NCI-H2107 treated with DMSO at 0.1 percent for 48 hours (cell line): Measurements from ENCODE around the gene FGF12.

Experiments
- DNase-seq: peaks from one replicate; lab custom pipeline; 2025; ENCODE audit not compliant: unreplicated experiment; lab: John Stamatoyannopoulos, UW

The FGF12 gene

DNA sequence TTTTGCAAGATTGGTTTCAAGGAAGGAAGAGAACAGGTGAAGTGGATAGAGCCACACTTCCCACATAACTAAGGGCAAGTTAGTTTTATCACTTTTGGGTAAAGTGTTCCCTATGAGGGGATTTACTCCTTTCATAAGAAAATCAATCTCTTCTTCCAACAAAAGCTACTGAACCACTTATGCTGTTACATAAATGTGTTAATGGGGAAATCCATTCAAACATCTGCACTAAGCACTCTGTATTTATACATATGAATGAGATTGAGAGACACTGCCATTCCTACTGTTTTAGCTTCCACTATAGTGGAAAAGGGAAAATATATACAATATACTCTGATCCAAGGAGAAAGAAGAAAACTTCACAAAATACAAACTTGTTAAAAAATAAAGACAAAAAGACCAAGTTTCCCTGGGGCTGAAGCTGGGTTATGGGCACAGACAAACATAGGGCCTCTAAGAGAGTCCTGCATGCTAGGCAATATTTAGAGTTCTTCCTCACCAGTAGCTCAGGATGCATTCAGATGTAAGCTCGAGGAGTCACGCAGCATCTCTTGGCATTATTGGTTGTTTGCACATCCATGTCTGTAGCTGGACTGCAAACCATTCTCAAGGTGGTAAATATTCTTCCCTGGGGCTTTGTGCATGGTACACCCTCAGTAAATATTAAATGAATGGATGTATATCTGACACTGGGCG is 454.2 kb downstream of the FGF12 start:
- DNase-seq: no peak

DNA sequence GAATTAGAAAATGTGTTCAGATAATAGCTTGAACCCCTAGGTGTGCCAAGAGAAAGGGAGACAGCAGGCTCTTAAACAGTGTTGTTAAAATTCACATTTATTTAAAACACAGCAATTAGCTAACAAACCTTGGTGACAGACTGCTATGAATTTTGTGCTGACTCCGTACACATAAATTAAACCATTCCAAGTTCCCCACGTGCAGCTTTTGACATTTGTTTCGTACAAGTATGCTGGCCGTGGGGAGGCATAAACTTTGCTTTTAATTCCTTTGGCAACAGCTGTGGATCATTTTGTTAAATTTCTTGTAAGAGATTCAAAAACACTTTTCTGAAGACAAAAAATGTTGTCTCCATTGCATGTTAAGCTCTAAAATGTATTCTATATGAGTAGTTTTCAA is 465.3 kb downstream of the FGF12 start:
- DNase-seq: no peak

DNA sequence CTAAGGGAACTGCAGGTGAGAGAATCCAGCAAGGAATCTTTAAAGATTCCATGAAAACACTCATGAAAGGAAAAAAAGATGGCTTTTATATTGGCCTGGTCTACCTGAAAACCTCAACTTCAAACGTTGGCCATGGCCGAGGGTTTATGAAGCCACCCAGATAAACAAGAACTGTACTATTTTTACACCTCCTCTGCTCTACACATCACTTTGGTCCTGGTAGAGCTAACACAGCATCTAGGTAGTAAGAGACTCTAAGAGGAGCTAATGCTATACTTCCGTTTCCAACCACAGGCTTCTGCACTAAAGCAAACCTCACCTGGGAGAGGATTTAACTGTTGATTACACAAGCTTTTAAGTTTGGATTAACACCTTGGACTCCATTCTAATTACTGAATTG is 466.2 kb downstream of the FGF12 start:
- DNase-seq: no peak

DNA sequence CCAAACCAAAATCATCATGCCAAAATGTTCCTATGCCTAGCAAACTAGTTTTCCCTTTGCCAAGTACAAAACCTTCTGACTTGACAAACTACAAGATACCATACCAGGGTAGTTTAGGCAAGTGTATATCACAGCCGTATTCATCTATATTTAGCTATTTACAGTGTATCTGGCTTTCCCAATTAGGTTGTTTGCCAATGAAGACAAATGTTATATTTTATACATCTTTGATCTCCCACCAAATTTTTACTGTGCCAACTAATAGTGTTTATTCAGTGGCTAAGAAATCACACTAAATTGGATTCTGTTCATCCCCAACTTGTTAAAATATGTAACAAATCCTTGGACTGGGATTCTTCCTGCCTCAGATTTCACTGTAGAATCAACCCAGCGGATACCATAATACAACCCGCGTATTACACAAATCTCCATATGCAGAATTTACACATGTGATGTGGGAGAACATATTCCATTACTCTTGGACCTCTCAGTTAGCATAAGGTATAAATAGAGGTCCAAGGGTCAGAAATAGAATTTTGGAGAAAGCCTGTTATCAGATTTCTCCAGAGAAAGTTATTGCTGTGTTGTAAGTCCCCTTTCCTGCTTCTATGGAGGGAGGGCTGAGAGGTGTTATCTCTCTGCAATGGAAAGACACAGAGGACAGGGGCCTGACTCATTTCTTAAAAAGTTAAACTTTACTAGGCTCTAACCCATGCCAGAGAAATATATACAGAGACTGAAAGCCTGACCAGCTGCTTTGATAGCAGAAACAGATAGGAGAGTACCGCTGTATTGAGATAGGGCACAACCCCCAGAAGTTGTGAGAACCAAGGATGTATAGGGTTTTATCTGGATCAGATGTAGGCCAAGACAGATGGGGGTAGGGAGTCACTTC is 467.0 kb downstream of the FGF12 start:
- DNase-seq: no peak

DNA sequence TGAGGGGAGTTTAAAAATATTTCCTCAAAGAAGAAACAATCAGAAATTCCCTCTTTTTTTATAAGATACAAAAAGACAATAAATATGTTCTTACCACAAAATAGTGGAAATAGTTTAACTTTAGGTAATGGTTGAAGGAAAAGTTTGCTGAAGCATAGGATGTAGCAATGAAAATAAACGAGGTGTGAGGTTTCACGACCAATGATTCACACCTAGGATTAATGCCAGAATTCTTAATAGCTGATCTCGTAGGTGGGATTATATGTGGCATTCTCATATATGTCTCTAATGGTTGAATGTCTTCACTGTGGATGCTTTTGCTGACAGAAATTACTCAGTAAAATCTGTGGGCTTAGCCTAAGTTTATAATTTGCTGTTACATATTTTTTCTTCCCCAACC is 467.7 kb downstream of the FGF12 start:
- DNase-seq: no peak

DNA sequence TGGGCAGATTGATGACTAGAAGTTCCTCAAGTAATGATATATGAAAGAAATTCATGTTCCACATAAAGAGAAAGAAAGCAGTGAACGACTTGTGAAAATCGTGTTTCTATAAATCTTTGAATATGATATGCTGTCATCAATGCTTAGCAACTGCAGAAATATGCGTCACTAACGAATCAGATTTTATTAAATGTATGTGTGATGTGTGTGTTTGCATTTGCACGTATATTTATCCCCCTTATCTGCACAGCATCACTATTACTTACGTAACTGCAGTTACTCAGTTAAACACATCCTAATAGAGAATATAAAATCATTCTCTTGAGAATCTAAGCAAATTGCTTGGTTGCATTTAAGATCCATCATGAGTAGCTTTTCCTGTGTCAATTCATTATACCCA is 468.6 kb downstream of the FGF12 start:
- DNase-seq: no peak

DNA sequence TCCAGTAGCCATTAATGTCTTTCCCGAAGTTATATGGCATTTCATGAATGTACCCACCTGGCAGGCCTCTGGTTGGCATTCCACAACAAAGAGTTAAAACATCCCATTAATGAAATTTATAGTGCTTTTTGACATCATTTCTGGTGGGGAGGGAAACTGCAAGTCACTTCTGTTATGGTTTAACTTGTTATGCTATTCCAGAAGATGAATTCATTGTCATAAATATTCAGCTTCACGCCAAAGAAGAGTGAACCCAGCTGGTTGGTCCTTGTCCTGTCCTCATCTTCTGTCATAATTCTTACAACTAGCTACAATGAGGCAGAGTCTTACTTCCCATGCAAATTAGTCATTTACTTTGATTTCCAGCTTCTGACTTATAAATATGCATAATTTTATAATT is 471.5 kb downstream of the FGF12 start:
- DNase-seq: no peak

DNA sequence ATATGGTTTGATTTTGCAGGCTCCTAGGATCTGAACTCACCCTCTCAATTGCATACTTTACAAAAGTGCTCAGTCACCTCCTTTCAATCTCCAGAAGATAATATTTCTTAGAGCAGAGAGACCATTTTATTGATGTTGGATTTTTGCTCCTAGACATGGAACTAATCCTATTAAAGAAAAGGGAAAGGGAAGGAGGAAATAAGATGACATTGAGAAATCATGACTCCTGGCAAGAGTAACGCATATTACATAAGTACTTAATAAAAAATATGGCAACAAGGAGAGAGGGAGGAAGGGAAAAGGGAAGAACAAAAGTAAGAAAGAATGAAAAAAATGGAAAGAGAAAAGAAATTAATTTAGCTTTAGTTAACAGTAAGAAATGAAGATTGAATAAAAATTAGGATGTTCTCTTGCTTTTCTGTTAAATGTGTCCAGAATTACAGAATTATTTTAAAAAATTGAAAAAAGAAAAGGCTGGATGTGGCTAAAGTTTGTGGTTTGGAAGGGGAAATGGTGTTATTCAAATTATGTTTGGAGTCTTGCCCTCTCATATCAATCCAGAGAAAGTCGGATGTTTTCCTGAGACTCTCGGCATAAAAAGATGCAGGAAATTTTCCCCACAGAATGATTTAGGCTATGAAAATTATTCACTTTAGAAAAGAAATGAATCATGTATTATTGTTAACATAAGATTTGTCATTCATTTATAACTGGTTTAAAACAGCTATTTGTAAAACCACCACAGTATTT is 474.0 kb downstream of the FGF12 start:
- DNase-seq: no peak

DNA sequence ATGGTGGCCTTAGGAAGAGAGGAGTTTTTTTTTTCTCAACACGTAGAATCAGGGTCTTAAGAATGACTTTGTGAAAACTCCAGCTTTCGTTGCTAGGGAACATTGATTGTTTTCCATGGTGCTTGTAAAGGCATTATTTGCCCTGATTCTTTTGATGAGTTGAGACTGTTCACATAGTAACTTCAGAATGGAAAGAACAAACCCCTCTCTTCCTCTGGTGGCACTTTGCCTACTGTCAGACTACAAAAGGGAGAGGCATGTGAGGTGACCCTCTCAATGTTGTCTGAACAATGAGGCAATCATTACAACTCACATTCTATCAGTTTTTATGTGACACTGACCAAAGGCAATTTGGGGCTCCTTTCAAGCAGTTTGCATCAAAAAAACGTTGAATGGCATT is 477.8 kb downstream of the FGF12 start:
- DNase-seq: no peak

DNA sequence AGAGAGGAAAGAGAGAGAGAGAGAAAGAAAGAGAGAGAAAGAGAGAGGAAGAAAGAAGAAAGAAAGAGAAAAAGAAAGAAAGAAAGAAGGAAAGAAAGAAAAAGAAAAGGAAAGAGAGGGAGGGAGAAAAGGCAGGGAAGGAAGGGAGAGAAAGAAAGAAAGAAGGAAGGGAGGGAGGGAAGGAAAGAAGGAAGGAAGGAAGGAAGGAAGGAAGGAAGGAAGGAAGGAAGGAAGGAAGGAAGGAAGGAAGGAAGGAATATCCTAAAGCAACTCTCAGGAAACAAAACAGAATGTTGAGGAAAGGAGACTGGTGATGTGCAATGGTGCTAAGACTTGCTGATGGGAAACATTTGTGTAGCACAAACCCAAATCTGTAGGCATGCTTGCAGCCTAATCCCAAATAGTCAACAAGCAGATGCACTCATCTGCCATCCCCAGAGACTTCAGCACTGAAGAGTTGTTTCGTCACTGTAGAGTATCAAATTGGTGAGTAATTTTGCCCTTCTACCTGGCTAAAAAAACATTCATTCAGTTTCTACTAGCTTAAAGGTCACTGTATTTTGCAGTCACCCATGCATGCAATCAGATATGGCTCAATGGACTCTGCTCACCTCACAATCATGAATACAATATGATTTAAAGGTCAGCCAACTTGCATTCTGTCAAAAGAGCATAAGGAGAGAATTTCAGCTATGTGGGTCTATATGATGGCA is 480.3 kb downstream of the FGF12 start:
- DNase-seq: peak; percentile 53

DNA sequence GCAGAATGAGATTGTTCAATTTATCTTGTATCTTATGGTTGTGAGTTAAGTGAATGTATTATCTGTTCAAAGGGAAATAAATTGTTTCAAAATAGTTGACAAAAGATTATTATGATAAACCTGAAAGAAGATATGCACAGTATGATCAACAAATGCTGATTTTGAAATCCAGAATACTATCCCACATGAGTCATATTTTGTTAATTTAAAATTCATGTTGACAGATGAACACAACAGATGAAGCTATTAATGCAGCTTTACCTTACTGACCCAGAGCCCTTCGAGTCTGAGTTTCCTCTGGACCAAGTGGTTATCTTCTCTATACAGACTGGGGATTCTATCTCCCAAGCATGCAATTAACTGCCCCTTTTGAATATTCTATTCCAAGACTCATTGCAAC is 482.8 kb downstream of the FGF12 start:
- DNase-seq: no peak

DNA sequence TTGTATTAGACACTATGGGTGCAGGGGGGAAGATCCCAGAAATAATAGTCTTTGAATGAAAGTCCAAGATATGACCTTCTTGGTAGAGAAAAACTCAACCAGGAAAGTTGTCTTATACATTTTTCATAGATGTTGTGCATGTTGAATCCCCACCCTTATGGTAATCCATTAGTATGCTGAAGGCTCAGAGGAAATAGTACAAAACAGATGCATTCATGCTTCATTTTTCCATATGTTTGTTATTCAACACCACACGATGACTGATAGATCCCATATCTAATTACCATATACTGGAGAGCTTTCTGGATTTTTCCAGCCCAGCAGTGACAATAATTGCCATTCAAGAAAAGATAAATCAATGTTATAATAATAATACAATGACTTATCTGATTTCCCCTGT is 487.4 kb downstream of the FGF12 start:
- no peak for DNase-seq

DNA sequence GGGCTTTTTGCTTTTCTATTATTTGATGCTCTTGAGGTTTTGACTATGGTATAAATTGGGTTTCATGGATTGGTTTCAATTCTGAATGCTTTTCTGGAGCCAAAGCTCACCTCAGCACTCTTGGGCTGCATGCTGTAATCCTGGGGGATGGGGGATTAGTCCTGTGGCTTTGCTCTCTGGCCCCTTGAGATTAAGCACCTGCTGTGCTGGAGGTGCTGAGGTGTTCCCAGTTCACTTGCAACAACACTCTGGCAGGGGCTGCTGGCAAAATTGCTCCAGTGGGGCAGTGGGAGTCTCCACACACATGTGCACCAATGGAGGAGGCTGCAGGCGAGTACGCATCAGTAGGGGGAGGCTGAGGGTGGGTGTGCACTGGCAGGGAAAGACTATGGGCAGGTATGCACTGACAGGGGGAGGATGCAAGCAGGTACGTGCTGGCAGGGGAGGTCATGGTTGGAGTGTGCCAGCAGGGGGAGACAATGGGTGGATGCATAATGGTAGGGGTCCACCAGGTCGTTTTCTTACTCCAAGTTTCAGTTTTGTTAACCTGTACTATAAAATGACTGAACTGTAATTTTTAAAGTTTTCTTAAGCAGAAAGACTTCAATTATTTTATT is 489.2 kb downstream of the FGF12 start:
- DNase-seq: no peak

DNA sequence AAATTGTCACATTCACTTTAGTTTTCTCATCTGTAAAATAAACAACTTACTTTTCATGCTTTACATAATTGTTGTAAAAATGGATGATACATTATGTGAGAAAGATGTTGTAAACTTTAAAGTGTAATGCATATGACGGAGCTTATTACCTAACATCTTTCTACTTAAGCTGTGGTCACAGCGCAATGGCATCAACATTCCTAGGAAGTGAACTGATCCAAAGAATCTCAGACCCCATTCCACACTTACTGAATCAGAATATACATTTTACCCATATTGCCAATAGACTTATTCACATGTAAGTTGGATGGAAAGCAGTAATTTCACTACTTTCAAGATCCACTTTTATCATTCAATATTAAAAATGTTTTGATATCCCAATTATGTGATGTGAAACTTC is 497.5 kb downstream of the FGF12 start:
- no peak for DNase-seq

DNA sequence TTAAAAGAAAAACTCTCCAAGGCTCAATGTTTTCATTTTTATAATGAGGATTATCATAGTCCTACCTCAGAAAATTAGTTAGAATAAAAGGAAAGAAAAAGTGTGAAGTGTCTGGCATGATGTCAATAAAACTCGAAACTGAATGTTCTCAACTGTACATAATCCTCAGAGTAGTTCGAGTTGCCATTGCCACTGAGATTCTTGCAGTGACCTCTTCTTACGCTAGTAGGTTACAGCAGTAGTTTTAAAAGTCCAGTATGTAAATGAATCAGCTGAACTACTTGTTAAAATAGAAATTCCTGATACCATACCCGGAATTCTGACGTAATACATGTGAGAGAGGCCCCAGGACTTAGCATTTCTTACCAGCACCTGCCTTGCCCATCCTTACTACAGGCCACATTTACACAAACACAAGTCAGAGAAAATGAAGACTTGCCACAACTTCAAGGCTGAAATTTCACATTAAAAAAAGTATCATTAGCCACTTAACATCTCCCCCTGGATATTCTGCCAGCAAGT is 502.6 kb downstream of the FGF12 start:
- DNase-seq: no peak

DNA sequence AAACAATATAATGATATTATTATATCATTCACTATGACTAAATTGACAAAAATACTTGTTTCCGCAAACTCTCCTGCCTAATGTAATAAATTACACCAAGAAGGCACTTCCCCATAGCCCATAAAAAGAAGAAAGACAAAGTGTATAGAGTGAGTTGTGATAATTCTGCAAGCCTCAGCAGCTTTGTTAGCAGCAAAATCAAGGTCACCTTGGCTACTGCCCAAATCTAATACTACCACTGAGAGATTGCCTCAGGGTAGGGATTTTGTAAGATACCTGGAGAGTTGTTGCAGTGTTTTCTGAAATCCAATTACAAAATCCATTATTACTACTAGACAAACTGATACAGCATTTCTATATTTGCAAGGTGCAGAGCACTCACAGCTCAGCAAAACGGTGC is 503.5 kb downstream of the FGF12 start:
- no peak for DNase-seq

DNA sequence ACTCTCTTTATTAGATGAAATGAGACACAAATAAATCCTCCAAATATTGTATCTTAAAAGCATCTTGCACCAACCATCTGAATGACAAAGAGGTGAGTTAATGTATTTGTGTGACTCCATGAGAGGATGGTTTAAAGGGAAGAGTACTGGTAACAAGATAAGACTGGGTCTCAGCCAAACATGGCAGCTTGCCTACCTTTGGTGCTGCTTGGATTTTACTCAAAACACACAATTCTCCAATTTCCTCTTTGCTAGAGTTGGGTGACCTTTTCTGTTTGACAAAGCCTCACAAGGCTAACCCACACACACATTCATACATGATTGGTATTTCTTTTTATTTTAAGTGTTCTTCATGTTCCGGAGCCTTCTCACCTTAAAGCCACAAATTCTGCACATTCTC is 506.4 kb downstream of the FGF12 start:
- DNase-seq: no peak

DNA sequence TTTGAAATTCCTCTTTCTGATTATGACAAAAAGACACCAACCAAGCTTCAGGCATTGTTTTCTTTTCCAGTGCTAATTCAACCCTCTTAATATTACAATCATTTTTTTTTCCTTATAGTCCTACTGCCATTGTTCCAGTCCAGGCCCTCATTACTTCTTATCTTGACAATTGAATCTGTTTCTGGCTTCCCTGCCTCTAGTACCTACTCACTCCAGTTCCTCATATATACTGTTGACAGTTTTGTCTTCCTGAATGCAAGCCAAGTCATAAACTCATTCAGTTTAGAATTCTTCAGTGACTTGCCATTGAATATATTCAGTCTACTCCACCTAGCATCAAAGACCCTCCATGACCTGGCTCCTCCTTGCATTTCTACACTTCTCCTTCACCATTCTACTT is 507.4 kb downstream of the FGF12 start:
- DNase-seq: no peak

DNA sequence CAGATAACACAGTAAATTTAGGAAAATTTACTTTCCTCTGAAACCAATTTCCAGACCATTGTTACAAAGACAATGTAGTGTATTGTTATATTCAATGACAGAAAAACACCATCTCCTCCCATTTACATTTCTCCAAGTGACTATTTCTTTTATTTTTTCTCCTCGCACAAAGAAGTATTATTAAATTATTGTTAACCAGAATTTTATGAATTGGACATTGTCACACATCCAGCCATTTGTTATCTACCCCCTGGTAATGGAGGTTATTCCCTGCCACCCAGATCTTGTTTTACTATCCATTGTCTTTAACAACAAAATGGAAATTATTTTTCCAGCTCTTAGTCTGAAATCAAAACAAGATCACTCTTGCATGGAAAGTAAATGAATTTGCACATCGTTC is 511.3 kb downstream of the FGF12 start:
- no peak for DNase-seq

DNA sequence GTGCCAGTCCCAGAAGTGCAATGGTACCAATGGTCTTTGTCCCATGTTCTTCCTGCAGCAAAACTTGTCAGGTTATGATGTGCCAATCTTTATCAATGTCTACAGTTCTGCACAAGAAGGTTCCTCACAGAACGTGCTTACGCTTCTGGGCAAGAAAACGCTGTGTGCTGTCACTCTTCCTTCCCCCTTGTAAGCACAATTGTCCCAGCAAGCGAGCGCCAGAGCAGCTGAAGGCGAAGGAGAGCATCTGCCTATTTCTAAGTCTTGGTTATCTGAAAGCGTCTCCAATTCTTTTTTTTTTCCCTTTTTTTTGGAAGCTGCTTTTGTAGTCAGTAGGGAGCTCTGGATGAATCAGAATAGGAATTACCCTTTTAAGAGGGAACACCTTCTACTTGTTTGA is 514.4 kb downstream of the FGF12 start:
- DNase-seq: no peak

DNA sequence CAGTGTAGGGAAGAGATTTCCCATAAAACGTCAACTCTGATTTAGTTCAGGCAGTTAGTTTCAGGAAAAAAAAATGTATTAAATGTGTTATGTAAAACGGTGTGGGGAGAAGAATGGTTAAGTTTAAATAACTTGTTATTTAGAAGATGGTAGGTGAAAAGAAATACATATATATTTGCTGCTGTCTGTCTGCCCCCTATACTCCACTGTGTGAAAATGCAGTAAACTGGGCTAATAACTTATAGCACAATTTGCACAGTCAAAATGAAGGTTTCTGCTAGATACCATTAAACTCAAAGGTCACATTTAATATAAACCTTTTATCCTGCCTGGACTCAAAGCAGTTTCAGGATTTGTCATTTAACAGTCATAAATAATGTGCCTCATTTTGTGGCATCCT is 515.0 kb downstream of the FGF12 start:
- no peak for DNase-seq
